Stimulated activated CD4-positive, alpha-beta T cell treated with anti-CD3 and anti-CD28 coated beads, Interleukin-2, amount 100 ng/mL, for 48 hours (primary cell): ENCODE measurements around the gene GBE1.

Experiments used
- DNase-seq, 2 donors: peaks; one replicate each; pipeline ENCODE4 v3.0.0-alpha.2; 2020

GBE1 gene

GRCh38 chr3:81696090-81696489 lies 65.4 kb downstream of the GBE1 start:
- no peak for DNase-seq

GRCh38 chr3:81695302-81695701 lies 66.1 kb downstream of the GBE1 start:
- DNase-seq: no peak

- DNase-seq: no peak
These were observed 66.8 kb downstream of the GBE1 start for GRCh38 chr3:81694662-81695061.

GRCh38 chr3:81692766-81693165 lies 68.7 kb downstream of the GBE1 start:
- DNase-seq: no peak

GRCh38 chr3:81689617-81690016 lies 71.8 kb downstream of the GBE1 start:
- no peak for DNase-seq

GRCh38 chr3:81684751-81685395 lies 76.6 kb downstream of the GBE1 start:
- DNase-seq: no peak

- DNase-seq: no peak
These were observed 84.6 kb downstream of the GBE1 start for GRCh38 chr3:81676706-81677456.

GRCh38 chr3:81674690-81675089 lies 86.8 kb downstream of the GBE1 start:
- DNase-seq: no peak

- DNase-seq: no peak
These were observed 93.2 kb downstream of the GBE1 start for GRCh38 chr3:81668283-81668682.

- DNase-seq: no peak
These were observed 94.8 kb downstream of the GBE1 start for GRCh38 chr3:81666502-81667121.

GRCh38 chr3:81663114-81663513 lies 98.3 kb downstream of the GBE1 start:
- DNase-seq: no peak

GRCh38 chr3:81660036-81660435 lies 101.4 kb downstream of the GBE1 start:
- DNase-seq: no peak

- DNase-seq: no peak
These were observed 103.0 kb downstream of the GBE1 start for GRCh38 chr3:81658322-81658997.

- no peak for DNase-seq
These were observed 110.3 kb downstream of the GBE1 start for GRCh38 chr3:81651139-81651538.

GRCh38 chr3:81650187-81650586 lies 111.3 kb downstream of the GBE1 start:
- no peak for DNase-seq

- no peak for DNase-seq
These were observed 116.2 kb downstream of the GBE1 start for GRCh38 chr3:81645248-81645647.

GRCh38 chr3:81643721-81644120 lies 117.7 kb downstream of the GBE1 start:
- no peak for DNase-seq

- DNase-seq: no peak
These were observed 123.0 kb downstream of the GBE1 start for GRCh38 chr3:81638480-81638879.

- no peak for DNase-seq
These were observed 128.8 kb downstream of the GBE1 start for GRCh38 chr3:81632659-81633058.

GRCh38 chr3:81624756-81625155 lies 136.7 kb downstream of the GBE1 start:
- DNase-seq: no peak

GRCh38 chr3:81622395-81622794 lies 139.1 kb downstream of the GBE1 start:
- DNase-seq: no peak

GRCh38 chr3:81621277-81621676 lies 140.2 kb downstream of the GBE1 start:
- DNase-seq: no peak

GRCh38 chr3:81620849-81621248 lies 140.6 kb downstream of the GBE1 start:
- DNase-seq: no peak

- no peak for DNase-seq
These were observed 148.7 kb downstream of the GBE1 start for GRCh38 chr3:81612768-81613167.
